HUES48 (cell line): ENCODE data around the gene TIAM1.

ENCODE experiments used
- H3K27ac ChIP-seq: one replicate; pipeline ENCODE4 v1.7.0; 2013; ENCODE audit warnings: low read depth, low read length, inconsistent platforms
- H3K27me3 ChIP-seq: 2 replicates; pipeline ENCODE4 v1.6.1; 2013; ENCODE audit warnings: mild to moderate bottlenecking, low read length; ENCODE audit not compliant: control insufficient read depth, insufficient read depth
- H3K36me3 ChIP-seq: 2 replicates; pipeline ENCODE4 v1.6.1; 2013; ENCODE audit warnings: low read length; ENCODE audit not compliant: control insufficient read depth, insufficient read depth
- H3K4me1 ChIP-seq: 2 replicates; pipeline ENCODE4 v1.6.1; 2013; ENCODE audit warnings: mild to moderate bottlenecking, low read length; ENCODE audit not compliant: control insufficient read depth, insufficient read depth
- H3K4me3 ChIP-seq: 2 replicates; pipeline ENCODE4 v1.5.1; 2013; ENCODE audit warnings: mild to moderate bottlenecking, low read depth, low read length
- H3K9ac ChIP-seq: 2 replicates; pipeline ENCODE4 v1.6.1; 2013; ENCODE audit warnings: mild to moderate bottlenecking, low read depth, low read length, moderate library complexity
- H3K9me3 ChIP-seq: 2 replicates; pipeline ENCODE4 v1.6.1; 2013; ENCODE audit warnings: low read length; ENCODE audit not compliant: control insufficient read depth, insufficient read depth

Gene TIAM1

GRCh38 chr21:31330144-31330483 is 13.9 kb downstream of the TIAM1 start:
- H3K36me3 ChIP-seq: no peaks in the 10 kb centered on the region
- H3K9me3 ChIP-seq: 0 out of 2 replicates have a peak, but pooled peaks cover 3% of the 10 kb centered on the region
- no peak overlapping the region for H3K9ac ChIP-seq
- H3K27ac ChIP-seq: no peak overlapping the region
- H3K27me3 ChIP-seq: no peaks in the 10 kb centered on the region
- no peak overlapping the region for H3K4me3 ChIP-seq
- no peaks in the 10 kb centered on the region for H3K4me1 ChIP-seq

GRCh38 chr21:31329456-31330143 is 14.5 kb downstream of the TIAM1 start:
- Histone ChIP-seq H3K4me3 (no peak overlapping the region), H3K4me1 (no peaks in the 10 kb centered on the region), H3K9me3 (0 out of 2 replicates have a peak, but pooled peaks cover 3% of the 10 kb centered on the region), H3K27ac (no peak overlapping the region), H3K9ac (no peak overlapping the region), H3K36me3 (no peaks in the 10 kb centered on the region), H3K27me3 (no peaks in the 10 kb centered on the region)

DNA sequence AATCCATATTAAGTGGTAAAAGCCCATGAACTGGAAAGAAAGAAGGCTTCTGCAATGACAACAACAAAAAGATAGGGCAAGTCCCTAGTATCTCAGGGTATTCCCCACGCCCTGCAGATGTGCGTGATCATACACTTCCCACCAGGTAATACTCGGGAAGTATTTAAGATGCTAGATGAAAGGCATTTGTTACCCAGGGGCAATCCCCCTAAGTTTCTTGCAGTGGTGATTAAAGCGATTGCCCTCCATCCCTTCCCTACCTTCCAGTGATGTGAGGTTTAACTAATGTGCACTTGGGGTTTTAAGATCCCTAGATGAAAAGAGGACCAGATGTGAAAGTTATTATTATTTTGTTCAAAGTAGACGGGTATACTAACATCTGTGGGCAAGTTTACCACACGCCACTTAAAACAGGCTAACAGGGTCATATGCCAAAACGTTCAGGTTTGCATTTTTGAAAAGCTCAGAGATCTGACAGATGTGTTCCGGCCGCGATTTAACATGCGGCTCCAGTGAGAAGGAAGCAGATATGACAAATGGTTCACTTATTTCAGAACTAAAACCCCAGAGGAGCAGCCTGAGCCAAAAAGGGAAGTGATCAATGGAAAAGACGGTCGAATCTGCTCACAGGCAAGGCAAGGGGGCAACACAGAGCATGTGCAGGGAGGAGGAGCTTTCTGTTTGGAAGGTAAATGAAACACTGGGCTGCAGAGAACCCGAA is 17.4 kb downstream of the TIAM1 start:
- H3K4me1 ChIP-seq: no peaks in the 10 kb centered on the region
- no peak overlapping the region for H3K27ac ChIP-seq
- no peak overlapping the region for H3K9ac ChIP-seq
- no peaks in the 10 kb centered on the region for H3K27me3 ChIP-seq
- no peak overlapping the region for H3K4me3 ChIP-seq
- 0 out of 2 replicates have a peak, but pooled peaks cover 3% of the 10 kb centered on the region for H3K9me3 ChIP-seq
- no peaks in the 10 kb centered on the region for H3K36me3 ChIP-seq

DNA sequence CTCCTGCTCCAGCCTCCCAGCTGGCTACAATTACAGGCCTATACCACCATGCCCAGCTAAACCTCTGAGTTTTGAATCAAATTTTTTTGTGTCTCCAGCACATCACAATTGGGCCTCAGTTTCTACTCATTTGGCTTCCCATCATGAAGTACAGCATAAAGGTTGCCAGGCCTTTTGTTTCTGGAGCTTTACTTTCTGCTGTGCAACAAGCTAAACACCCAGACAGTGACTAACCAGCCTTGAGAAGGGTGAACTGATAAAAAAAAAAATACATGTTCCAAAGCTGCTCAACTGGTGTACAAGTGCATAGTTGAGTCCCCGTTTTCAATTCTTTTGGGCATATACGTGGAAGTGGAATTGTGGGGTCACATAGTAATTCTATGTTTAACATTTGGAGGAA is 25.1 kb downstream of the TIAM1 start:
- H3K9me3 ChIP-seq: no peaks in the 10 kb centered on the region
- H3K36me3 ChIP-seq: no peaks in the 10 kb centered on the region
- no peak overlapping the region for H3K9ac ChIP-seq
- H3K27me3 ChIP-seq: no peaks in the 10 kb centered on the region
- H3K4me3 ChIP-seq: no peak overlapping the region
- no peak overlapping the region for H3K27ac ChIP-seq
- no peaks in the 10 kb centered on the region for H3K4me1 ChIP-seq

DNA sequence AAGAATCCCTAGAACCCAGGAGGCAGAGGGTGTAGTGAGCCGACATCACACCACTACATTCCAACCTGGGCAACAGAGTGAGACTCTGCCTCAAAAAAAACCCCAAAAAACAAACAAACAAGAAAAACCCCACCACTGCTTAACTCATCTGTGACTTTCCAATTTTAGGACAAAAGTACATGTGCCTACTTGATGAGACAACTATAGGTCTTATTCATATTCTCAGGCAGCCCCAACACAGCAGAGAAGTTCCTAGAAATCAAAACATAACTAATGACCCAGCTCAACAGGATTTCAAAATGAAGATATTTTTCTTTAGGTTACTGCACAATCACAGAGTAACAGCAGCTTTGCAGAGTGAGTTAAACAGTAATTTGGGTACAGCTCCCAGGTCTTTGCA is 26.4 kb downstream of the TIAM1 start:
- Histone ChIP-seq H3K27me3 (no peaks in the 10 kb centered on the region), H3K9ac (no peak overlapping the region), H3K9me3 (no peaks in the 10 kb centered on the region), H3K4me1 (no peaks in the 10 kb centered on the region), H3K27ac (no peak overlapping the region), H3K4me3 (no peak overlapping the region), H3K36me3 (no peaks in the 10 kb centered on the region)

DNA sequence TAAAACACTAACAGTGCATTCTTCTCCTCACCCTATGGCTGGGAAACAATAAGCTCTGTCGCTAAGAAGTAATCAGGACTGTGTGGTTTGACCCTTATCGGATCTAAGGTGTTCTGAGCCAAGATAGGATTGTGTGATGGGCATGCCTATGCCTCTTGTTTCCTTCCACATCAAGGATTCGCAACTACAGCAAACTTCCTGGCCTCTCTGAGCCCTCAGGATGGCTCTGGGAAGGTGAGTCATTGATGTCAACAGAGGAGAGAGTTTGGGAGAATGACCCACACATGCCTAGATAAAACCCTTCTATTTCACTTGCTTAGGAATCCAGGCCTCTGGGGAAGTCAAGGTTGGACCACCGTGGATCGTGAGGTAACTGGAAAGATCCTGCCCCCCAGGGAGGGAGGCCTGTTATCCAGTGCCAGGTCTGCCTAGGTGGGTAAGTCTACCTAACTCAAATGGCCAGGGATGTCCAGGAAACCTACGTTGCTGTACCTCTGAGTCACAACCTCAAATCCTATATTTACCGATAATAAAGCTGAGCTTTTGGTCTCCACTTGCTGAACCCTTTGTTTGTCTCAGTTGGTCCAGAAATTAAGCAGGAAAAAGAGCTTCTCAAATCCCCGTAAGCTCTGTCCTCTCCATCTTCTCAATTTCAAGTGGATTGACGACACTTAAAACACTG is 27.4 kb downstream of the TIAM1 start:
- no peaks in the 10 kb centered on the region for H3K4me1 ChIP-seq
- H3K27ac ChIP-seq: peak overlapping the region; percentile 29
- no peaks in the 10 kb centered on the region for H3K27me3 ChIP-seq
- H3K36me3 ChIP-seq: no peaks in the 10 kb centered on the region
- H3K9me3 ChIP-seq: no peaks in the 10 kb centered on the region
- H3K4me3 ChIP-seq: no peak overlapping the region
- no peak overlapping the region for H3K9ac ChIP-seq

DNA sequence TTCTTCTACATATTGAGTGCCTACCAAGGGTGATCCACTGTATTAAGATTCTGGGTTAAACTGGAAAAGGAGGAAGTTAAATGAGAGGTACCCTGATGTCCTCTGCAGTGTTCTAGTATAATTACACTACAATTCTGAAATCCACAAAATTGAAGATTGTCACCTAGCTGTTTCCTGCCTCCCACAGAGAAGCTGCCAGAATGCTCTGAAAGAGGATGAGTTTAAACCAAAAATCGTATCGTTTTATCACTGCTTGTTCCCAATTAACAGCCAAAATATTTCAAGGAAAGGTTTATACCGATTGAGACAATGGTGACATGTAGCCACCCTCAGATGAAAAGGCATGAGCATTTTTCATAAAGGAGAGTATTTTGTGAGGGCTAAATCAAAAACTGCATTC is 28.0 kb downstream of the TIAM1 start:
- Histone ChIP-seq H3K27me3 (no peaks in the 10 kb centered on the region), H3K36me3 (no peaks in the 10 kb centered on the region), H3K9ac (no peak overlapping the region), H3K9me3 (no peaks in the 10 kb centered on the region), H3K4me1 (peaks cover 4% of the 10 kb centered on the region), H3K4me3 (no peak overlapping the region), H3K27ac (no peak overlapping the region)

- H3K9ac ChIP-seq: peak overlapping the region; percentile 33; the same call in 1 of the 2 replicates
- no peaks in the 10 kb centered on the region for H3K27me3 ChIP-seq
- H3K4me3 ChIP-seq: no peak overlapping the region
- no peaks in the 10 kb centered on the region for H3K9me3 ChIP-seq
- H3K4me1 ChIP-seq: peaks cover 16% of the 10 kb centered on the region
- peak overlapping the region; percentile 73 for H3K27ac ChIP-seq
- no peaks in the 10 kb centered on the region for H3K36me3 ChIP-seq
Observed at GRCh38 chr21:31310750-31311149, 33.3 kb downstream of the TIAM1 start.

GRCh38 chr21:31308584-31308983 is 35.5 kb downstream of the TIAM1 start:
- no peak overlapping the region for H3K9ac ChIP-seq
- H3K36me3 ChIP-seq: no peaks in the 10 kb centered on the region
- no peaks in the 10 kb centered on the region for H3K9me3 ChIP-seq
- H3K4me1 ChIP-seq: peaks cover 16% of the 10 kb centered on the region
- no peak overlapping the region for H3K4me3 ChIP-seq
- H3K27ac ChIP-seq: no peak overlapping the region
- H3K27me3 ChIP-seq: no peaks in the 10 kb centered on the region

- no peaks in the 10 kb centered on the region for H3K27me3 ChIP-seq
- no peak overlapping the region for H3K27ac ChIP-seq
- peaks cover 18% of the 10 kb centered on the region for H3K4me1 ChIP-seq
- no peaks in the 10 kb centered on the region for H3K36me3 ChIP-seq
- no peaks in the 10 kb centered on the region for H3K9me3 ChIP-seq
- no peak overlapping the region for H3K4me3 ChIP-seq
- no peak overlapping the region for H3K9ac ChIP-seq
Observed at GRCh38 chr21:31305888-31306287, 38.2 kb downstream of the TIAM1 start.
